ENCODE results near the gene FAM118A. TPM values are rescaled to one million over a fixed set of nuclear protein-coding genes. Genes with fewer than 3 reads are reported as not detected.

FAM118A gene
- total and polyA plus RNA-seq, 2 of the 8 experiments (the other 6 are each of a cell fraction or from before 2014, with no cell fraction given), result 8.5 to 18.6 TPM

- TF ChIP-seq CTCF (IDR thresholded peaks at IDR 0.05; ENCODE audit: control extremely low read depth in 1 of 3, insufficient read depth in 1 of 3, low read depth in 1 of 3, low read length in 3 of 3), result peak; percentile 52 to 54 (median 54)
- TF ChIP-seq HDAC2 (IDR thresholded peaks at IDR 0.05; ENCODE audit: borderline replicate concordance in 1 of 2, low read depth in 2 of 2, low read length in 2 of 2), result no peak
- TF ChIP-seq TAF7 (optimal IDR thresholded peaks at IDR 0.05; ENCODE audit: borderline replicate concordance, low read depth, low read length), result no peak
- no peak for TF ChIP-seq SIN3A (conservative IDR thresholded peaks at IDR 0.05 in 1 of 2, IDR thresholded peaks at IDR 0.05 in 1 of 2; ENCODE audit: low read depth in 1 of 2, low read length in 2 of 2)
- peak; percentile 74 to 76 for TF ChIP-seq RAD21 (IDR thresholded peaks at IDR 0.05 in 1 of 2, conservative IDR thresholded peaks at IDR 0.05 in 1 of 2; ENCODE audit: low read depth in 2 of 2, low read length in 2 of 2)
- TF ChIP-seq MAX (IDR thresholded peaks at IDR 0.05), result peak; percentile 37; the same call in 1 of the 2 replicates
- no peak for TF ChIP-seq ATF2 (IDR thresholded peaks at IDR 0.05; ENCODE audit: low read length)
Observed at GRCh38 chr22:45285263-45286058, 24.3 kb upstream of the FAM118A start (continued).
